ENCODE data around the gene PTPRS.

- TF ChIP-seq CTCF (IDR thresholded peaks at IDR 0.05; ENCODE audit: low read depth, low read length) (no peak), EZH2phosphoT487 (IDR thresholded peaks at IDR 0.05; ENCODE audit: low read depth) (no peak)
Observed at GRCh38 chr19:5361407-5361806, 20.8 kb upstream of the PTPRS start.
